HG02571 (cell line): ENCODE data around the gene PCP2.

Experiments used
- ATAC-seq: cut with Tn5 transposase; IDR thresholded peaks from one replicate; pipeline ENCODE4 v1.9.1; 2021; ENCODE audit warnings: mild to moderate bottlenecking, moderate library complexity; ENCODE audit not compliant: unreplicated experiment

The PCP2 gene

GRCh38 chr19:7620442-7621412 is 12.8 kb downstream of the PCP2 start:
- no peak for ATAC-seq

DNA sequence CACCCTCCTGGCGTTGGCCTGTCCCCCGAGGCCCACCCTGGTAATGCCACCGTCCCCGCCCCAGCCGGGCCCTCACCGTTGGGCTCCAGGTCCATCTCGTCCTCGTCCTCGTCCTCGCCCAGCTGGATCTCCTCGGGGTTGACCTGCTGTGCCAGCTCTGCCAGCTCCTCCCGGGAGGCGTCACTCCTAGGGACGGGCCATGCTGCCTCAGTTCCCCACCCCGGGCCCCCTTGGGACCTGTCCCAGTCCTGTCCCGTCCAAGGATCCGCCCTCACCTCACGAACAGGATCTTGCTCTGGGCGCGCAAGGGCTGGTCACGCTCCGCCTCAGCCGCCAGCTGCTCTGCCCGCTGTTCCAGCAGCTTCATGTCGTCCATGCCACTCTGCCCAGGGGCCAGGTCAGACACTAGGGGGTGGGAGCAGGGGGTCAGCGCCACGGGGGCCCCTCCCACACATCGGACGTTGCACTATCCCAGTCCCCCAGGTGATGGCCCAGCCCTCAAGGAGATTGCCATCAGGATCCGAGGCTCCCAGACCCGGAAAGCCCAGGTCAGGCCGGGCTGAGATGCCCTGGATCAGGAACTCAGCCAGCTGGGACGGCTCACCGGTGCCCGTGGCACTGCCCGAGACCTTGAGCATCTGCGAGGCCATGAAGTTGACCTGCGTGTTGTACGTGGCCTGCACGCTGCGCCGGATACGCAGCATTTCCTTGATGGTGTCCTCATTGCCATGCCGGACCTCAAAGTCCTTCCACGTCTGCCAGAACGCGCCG is 13.7 kb downstream of the PCP2 start:
- no peak for ATAC-seq

DNA sequence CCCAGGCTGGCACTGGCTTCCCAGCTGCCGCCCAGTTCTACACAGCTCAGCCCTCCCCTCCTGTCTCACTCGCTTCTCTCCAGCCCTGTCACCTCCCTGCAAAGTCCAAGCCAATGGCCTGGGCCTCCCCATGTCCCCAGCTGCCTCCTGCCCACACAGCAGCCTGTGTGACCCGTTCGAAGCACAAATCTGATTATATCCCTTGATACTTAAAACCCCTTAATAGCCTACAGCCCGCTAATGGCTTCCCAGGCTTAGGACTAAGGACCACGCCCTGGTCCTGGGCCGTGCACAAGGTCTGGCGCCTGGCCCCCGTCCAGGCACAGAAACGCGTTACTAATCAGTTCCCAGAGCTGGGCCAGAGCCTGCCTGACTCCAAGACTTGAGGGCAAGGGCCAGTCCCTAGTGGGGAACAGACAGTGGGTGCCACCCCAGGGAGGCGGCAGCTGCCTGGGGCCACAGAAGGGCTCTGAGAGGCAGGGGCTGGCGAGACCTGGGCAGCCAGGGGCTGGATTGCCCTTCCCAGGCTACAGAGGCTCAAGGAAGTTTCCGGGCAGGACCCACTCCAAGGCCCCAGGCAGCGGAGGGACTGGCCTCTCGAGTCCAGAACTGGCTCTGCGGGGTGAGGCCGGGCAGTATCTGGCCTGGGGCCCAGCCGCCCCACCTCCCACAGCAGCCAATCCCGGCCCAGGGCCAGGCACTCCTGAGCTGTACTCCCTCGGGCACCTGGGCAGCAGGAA is 14.6 kb downstream of the PCP2 start:
- no peak for ATAC-seq

DNA sequence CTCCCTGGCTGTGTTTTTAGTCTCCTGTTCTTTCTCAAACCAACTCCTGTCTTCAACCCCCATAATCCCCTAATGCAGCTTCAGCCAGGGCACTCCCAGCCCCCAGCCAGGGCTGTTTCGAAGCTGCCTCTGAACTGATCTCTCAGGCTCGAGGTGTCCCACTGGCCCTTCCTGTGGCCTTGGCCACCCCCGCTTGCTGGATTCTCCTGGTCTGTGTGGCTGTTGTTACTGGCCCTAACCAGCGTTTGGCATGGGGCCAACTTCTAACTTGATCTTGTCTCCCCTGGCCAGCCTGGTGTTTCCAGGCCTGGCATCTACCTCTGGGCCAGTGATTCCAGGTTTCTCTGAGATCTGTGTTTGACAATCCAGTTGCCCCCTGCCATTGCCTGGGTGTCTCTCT is 15.2 kb downstream of the PCP2 start:
- ATAC-seq = no peak

DNA sequence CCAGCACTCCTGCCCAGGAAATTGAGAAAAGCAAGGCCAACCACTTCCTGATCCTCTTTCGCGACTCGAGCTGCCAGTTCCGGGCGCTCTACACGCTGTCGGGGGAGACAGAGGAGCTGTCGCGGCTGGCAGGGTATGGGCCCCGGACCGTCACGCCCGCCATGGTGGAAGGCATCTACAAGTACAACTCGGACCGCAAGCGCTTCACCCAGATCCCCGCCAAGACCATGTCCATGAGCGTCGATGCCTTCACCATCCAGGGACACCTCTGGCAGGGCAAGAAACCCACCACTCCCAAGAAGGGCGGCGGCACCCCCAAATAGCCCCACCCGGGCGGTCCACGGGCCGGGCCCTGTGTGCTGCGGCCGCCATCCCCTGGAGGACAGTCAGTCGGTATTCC is 15.8 kb downstream of the PCP2 start:
- no peak for ATAC-seq

DNA sequence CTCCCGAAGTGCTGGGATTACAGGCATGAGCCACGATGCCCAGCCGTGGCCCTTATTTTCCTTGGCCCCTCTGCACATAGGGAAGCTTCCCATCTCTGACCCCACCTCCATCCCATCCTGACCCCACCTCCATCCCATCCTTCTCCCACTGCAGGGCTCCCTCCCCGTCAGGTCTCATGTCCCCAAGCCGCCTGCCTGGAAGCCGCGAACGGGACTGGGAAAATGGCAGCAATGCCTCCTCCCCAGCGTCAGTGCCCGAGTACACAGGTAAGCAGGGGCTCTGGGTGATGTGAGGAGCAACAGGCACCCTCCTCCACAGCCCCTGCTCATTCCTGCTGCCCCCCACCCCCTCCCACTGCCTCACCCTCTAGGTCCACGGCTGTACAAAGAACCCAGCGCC is 16.3 kb downstream of the PCP2 start:
- no peak for ATAC-seq

- no peak for ATAC-seq
Measured at GRCh38 chr19:7614859-7615741, 18.4 kb downstream of the PCP2 start.

GRCh38 chr19:7612282-7613274 is 20.9 kb downstream of the PCP2 start:
- ATAC-seq = no peak

- ATAC-seq = no peak
Measured at GRCh38 chr19:7611541-7612279, 21.8 kb downstream of the PCP2 start.

DNA sequence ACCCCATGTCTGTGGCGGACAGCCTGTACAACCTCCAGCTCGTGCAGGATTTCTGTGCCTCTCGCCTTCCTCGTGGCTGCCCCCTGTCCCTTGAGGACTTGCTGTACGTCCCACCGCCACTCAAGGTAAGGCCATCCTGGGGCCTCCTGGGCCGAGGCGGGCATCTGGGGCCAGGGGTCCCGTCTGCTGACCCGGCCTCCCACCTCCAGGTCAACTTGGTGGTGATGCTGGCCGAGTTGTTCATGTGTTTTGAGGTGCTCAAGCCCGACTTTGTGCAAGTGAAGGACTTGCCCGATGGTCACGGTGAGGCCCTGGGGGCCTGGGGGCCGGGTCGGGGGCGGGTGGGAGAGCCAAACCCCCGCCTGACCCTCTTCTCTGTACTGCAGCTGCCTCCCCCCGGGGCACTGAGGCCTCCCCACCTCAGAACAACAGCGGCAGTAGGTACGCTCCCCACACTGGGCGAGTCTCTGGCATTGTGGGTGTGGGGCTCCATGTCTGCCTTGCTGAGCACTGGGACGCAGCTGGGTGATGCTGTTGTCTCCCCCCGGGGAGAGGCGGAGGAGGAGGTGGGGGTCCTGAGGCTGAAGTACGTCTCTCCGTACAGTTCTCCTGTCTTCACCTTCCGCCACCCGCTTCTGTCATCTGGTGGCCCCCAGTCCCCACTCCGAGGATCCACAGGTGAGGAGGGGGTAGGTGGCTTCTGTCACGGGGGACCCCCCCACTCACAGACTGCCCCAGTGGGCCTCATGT is 22.9 kb downstream of the PCP2 start:
- ATAC-seq = no peak

- ATAC-seq = no peak
Measured at GRCh38 chr19:7607874-7608560, 25.5 kb downstream of the PCP2 start.

- no peak for ATAC-seq
Measured at GRCh38 chr19:7607212-7607873, 26.2 kb downstream of the PCP2 start.

DNA sequence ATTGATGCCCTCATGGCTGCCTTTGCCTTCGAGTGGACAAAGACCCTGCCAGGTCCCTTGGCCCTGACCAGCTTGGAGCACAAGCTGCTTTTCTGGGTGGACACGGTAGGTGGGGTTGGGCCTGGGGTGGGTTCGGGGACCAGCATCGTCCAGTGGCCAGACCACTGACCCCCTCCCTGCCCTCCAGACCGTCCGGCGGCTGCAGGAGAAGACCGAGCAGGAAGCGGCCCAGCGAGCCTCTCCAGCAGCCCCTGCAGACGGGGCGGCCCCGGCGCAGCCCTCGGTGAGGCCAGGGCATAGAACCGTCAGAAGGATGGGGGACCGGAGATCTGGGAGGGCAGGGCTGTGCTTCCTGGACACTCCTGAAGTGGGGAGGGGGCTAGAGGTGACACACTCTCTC is 27.2 kb downstream of the PCP2 start:
- no peak for ATAC-seq

- ATAC-seq = no peak
Measured at GRCh38 chr19:7605490-7606222, 27.9 kb downstream of the PCP2 start.

DNA sequence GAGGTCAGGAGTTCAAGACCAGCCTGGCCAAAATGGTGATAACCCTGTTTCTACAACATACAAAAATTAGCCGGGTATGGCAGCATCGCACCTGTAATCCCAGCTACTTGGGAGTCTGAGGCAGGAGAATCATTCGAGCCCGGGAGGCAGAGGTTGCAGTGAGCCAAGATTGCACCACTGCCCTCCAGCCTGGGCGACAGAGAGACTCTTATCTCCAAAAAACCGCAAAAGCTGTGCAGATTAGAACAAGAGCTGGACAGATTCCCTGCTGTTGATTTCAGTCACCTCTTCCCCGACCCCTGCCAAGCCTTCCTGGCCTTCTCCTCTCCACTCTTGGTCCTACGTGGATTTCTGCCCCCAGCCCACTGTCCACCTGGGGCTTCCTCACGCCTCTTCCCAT is 29.6 kb downstream of the PCP2 start:
- no peak for ATAC-seq

- no peak for ATAC-seq
Measured at GRCh38 chr19:7602935-7603497, 30.5 kb downstream of the PCP2 start.
